Measurements from ENCODE around the gene PTPRN2.

Gene PTPRN2

DNA sequence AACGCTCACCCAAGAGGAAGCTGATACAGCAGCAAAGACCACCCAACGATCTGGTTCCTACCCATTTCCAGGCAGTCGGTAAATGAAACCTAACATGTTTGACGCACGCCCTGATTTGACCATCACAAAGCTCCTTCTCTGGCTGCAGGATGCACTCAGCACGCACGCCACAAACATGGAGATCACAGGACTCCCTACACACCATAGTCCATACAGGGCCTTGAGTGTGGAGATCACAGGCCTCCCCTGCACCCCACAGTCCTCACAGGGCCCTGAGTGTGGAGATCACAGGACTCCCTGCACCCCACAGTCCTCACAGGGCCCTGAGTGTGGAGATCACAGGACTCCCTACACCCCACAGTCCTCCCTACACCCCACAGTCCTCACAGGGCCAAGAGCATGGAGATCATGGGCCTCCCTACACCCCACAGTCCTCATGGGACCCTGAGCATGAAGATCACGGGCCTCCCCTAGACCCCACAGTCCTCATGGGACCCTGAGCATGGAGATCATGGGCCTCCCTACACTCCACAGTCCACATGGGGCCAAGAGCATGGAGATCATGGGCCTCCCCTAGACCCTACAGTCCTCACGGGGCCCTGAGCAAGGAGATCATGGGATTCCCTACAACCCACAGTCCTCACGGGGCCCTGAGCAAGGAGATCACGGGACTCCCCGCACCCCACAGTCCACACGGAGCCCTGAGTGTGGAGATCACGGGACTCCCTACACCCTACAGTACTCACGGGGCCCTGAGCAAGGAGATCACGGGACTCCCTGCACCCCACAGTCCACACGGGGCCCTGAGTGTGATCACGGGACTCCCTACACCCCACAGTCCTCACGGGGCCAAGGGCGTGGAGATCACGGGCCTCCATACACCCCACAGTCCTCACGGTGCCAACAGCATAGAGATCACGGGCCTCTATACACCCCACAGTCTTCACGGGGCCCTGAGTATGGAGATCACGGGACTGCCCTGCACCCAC, 841.6 kb downstream of the PTPRN2 start:
- TF ChIP-seq MYC (IDR thresholded peaks at IDR 0.05; ENCODE audit: low read depth, low read length) (no peak), POLR2A (IDR thresholded peaks at IDR 0.05; ENCODE audit: extremely low read depth, insufficient read length) (no peak)
- TF ChIP-seq, protein P1, sequence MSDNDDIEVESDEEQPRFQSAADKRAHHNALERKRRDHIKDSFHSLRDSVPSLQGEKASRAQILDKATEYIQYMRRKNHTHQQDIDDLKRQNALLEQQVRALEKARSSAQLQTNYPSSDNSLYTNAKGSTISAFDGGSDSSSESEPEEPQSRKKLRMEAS (IDR thresholded peaks at IDR 0.05; ENCODE audit: low read depth, low read length): no peak
- TF ChIP-seq, protein P2, sequence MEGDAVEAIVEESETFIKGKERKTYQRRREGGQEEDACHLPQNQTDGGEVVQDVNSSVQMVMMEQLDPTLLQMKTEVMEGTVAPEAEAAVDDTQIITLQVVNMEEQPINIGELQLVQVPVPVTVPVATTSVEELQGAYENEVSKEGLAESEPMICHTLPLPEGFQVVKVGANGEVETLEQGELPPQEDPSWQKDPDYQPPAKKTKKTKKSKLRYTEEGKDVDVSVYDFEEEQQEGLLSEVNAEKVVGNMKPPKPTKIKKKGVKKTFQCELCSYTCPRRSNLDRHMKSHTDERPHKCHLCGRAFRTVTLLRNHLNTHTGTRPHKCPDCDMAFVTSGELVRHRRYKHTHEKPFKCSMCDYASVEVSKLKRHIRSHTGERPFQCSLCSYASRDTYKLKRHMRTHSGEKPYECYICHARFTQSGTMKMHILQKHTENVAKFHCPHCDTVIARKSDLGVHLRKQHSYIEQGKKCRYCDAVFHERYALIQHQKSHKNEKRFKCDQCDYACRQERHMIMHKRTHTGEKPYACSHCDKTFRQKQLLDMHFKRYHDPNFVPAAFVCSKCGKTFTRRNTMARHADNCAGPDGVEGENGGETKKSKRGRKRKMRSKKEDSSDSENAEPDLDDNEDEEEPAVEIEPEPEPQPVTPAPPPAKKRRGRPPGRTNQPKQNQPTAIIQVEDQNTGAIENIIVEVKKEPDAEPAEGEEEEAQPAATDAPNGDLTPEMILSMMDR (IDR thresholded peaks at IDR 0.05; ENCODE audit: low read depth, low read length): no peak
- no peak for DNase-seq (ENCODE audit: low read depth)
- no peak overlapping the region for H3K4me3 ChIP-seq (ENCODE audit: low read depth, low read length)

DNA sequence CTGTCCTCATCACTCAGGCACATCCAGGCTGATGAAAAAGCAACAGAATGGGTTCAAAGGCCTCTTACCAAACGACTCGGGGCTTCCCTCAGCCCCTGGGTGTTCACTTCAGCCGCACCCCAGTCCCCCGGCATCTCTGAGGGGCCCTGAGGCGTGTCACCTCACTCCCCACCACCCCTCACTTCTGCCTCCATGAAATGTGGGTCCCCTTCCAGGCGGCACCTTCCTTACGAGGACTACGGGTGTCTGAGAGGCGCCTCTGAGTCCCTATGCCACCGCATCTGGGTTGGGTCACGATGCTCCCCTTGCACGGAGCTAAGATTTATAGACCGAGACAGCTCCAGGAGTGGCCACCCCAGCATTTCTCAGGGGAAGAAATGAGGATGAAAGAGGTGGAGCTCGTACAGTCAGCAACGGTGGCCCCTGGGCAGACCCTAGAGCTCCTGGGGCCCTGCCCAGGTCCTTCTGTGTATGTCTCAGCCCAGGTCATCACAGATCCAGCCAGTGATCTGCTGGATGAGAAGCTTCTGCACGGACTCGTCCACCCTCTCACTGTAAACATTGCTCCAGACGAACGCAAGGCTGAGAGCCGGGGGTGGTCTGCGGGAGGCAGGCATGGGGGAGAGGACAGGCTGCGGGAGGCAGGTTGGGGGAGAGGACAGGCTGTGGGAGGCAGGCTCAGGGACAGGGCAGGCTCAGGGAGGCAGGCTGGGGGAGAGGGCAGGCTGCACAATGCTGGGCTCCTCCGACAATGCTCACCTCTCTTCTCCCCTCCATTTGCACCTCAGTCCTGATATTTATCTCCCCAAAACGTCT, 842.6 kb downstream of the PTPRN2 start:
- H3K4me3 ChIP-seq (ENCODE audit: low read depth, low read length): no peak overlapping the region
- TF ChIP-seq, protein P1 (IDR thresholded peaks at IDR 0.05; ENCODE audit: low read depth, low read length): no peak
- TF ChIP-seq POLR2A (IDR thresholded peaks at IDR 0.05; ENCODE audit: extremely low read depth, insufficient read length) (no peak), MYC (IDR thresholded peaks at IDR 0.05; ENCODE audit: low read depth, low read length) (no peak)
- TF ChIP-seq, protein P2 (IDR thresholded peaks at IDR 0.05; ENCODE audit: low read depth, low read length): no peak
- no peak for DNase-seq (ENCODE audit: low read depth)

DNA sequence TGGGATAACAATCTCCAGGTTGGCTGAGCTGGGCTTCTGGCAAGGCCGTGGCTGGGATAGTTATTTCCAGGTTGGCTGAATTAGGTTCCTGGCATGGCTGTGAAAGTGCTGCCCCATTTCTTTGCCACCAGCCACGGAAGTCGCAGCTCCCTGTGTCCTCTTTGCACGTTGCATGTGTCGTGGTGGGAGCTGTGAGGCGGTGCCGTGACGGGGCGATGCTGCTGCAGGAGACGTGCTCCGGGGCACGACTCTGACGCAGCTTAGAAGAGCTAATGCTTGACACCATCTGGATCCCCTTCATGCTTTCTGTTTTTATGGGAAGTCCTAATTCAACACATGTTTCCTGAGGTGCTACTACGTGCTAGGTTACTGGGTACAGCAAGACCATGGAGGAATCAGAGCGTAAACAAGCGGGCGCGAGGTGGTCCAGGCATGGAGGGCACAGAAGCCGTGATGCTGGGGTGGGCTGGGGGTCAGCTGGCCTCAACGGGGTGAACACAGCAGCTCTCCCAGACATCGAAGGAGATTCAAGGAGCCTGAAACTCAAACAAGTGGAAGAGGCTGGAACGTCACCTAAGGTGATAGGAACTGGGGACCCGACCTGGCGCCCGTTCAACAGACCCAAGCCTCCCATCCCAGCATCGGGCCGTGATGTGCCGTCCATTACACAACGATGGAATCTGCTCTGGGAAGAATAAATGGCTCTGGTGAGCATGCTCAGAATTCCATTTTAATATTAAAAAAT, 843.7 kb downstream of the PTPRN2 start:
- H3K4me3 ChIP-seq (ENCODE audit: low read depth, low read length): no peak overlapping the region
- no peak for DNase-seq (ENCODE audit: low read depth)
- TF ChIP-seq, protein P1 (IDR thresholded peaks at IDR 0.05; ENCODE audit: low read depth, low read length): no peak
- TF ChIP-seq POLR2A (IDR thresholded peaks at IDR 0.05; ENCODE audit: extremely low read depth, insufficient read length): no peak

DNA sequence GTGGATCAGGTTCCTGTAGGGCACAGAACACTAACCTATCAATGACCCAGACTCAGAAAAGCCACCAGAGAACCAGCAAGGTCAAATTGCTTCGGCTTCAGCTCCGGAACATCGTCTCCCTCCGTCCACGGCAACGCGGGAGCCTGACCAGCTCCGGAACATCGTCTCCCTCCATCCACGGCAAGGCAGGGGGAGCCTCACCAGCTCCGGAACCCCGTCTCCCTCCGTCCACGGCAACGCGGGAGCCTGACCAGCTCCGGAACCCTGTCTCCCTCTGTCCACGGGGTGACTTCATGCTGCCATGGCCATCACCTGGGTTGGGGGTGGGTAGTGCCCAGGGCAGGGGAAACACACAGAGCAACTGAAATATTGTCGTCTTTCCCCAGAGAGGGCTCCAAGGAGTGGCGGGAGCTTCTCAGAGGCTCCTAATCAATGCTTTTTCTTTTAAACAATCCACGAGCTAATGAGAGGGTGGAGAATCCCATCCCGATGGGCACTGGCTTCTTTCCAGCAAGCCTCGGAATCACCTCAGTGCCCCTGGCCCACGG, 847.3 kb downstream of the PTPRN2 start:
- DNase-seq (ENCODE audit: low read depth): no peak
- no peak for TF ChIP-seq MYC (IDR thresholded peaks at IDR 0.05; ENCODE audit: low read depth, low read length)
- TF ChIP-seq POLR2A (IDR thresholded peaks at IDR 0.05; ENCODE audit: extremely low read depth, insufficient read length): no peak
- TF ChIP-seq, protein P2 (IDR thresholded peaks at IDR 0.05; ENCODE audit: low read depth, low read length): no peak
- TF ChIP-seq, protein P1 (IDR thresholded peaks at IDR 0.05; ENCODE audit: low read depth, low read length): no peak
- no peak overlapping the region for H3K4me3 ChIP-seq (ENCODE audit: low read depth, low read length)

DNA sequence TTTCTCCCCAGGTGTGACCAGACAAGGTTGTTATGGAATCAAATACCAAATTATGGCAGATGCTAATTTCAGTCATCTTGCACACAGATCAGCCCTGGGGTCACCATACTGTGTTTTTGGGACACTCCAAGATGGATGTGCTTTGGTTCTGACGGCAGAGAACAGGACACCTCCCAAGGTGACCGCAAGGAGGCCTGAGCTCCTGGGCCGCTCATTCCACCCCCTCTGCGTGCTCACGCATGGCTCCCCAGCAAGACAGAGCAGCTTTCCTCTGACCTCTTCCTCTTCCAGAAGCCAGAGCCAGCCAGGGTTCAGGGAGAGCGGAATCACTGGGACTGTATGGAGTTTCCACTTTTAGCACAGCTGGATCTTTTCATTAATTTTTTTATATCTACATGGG, 848.0 kb downstream of the PTPRN2 start:
- no peak for DNase-seq (ENCODE audit: low read depth)
- no peak overlapping the region for H3K4me3 ChIP-seq (ENCODE audit: low read depth, low read length)
- no peak for TF ChIP-seq POLR2A (IDR thresholded peaks at IDR 0.05; ENCODE audit: extremely low read depth, insufficient read length)
- TF ChIP-seq MYC (IDR thresholded peaks at IDR 0.05; ENCODE audit: low read depth, low read length): no peak
- TF ChIP-seq, protein P2 (IDR thresholded peaks at IDR 0.05; ENCODE audit: low read depth, low read length): no peak
- TF ChIP-seq, protein P1 (IDR thresholded peaks at IDR 0.05; ENCODE audit: low read depth, low read length): no peak
